ENCODE data around the gene ACTN4. TPM values are rescaled to one million over a fixed set of nuclear protein-coding genes. Genes with fewer than 3 reads are reported as not detected.

ACTN4 gene
- total and polyA plus RNA-seq, 2 donors (not counting 1 experiment from before 2014, with no cell fraction given) = 127 to 683 TPM

GRCh38 chr19:38742296-38742695 is 94.8 kb downstream of the ACTN4 start:
- H2AFZ ChIP-seq (ENCODE audit: low read length) = no peak overlapping the region
- no peak overlapping the region for H3K9ac ChIP-seq (ENCODE audit: insufficient read depth, low read length)
- H4K20me1 ChIP-seq (ENCODE audit: control insufficient read depth, extremely low read depth, insufficient read depth, low read length) = no peaks in the 10 kb centered on the region
- H3K27me3 ChIP-seq (ENCODE audit: control insufficient read depth, insufficient read depth, low read length) = no peaks in the 10 kb centered on the region
- H3K9me3 ChIP-seq (ENCODE audit: control insufficient read depth, insufficient read depth, low read depth, low read length) = no peaks in the 10 kb centered on the region
- H3K4me3 ChIP-seq (replicated peaks in 1 of 4; ENCODE audit: control extremely low read depth in 1 of 4, insufficient read depth in 1 of 4, low read depth in 3 of 4, low read length in 4 of 4) = no peak overlapping the region
- H3K4me2 ChIP-seq (ENCODE audit: extremely low read depth, insufficient read depth, low read length) = no peak overlapping the region
- no peak overlapping the region for H3K27ac ChIP-seq (ENCODE audit: insufficient read depth, low read length)
- H3K4me1 ChIP-seq (ENCODE audit: control insufficient read depth, extremely low read depth, insufficient read depth, low read length) = no peaks in the 10 kb centered on the region
- no peaks in the 10 kb centered on the region for H3K36me3 ChIP-seq (ENCODE audit: control insufficient read depth, insufficient read depth, low read length)
- no peaks in the 10 kb centered on the region for H3K79me2 ChIP-seq (ENCODE audit: control insufficient read depth, insufficient read depth, low read length)
- TF ChIP-seq, protein P1, sequence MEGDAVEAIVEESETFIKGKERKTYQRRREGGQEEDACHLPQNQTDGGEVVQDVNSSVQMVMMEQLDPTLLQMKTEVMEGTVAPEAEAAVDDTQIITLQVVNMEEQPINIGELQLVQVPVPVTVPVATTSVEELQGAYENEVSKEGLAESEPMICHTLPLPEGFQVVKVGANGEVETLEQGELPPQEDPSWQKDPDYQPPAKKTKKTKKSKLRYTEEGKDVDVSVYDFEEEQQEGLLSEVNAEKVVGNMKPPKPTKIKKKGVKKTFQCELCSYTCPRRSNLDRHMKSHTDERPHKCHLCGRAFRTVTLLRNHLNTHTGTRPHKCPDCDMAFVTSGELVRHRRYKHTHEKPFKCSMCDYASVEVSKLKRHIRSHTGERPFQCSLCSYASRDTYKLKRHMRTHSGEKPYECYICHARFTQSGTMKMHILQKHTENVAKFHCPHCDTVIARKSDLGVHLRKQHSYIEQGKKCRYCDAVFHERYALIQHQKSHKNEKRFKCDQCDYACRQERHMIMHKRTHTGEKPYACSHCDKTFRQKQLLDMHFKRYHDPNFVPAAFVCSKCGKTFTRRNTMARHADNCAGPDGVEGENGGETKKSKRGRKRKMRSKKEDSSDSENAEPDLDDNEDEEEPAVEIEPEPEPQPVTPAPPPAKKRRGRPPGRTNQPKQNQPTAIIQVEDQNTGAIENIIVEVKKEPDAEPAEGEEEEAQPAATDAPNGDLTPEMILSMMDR (conservative IDR thresholded peaks at IDR 0.05 in 1 of 2, IDR thresholded peaks at IDR 0.05 in 1 of 2; ENCODE audit: low read depth in 1 of 2, low read length in 2 of 2) = no peak
- TF ChIP-seq EZH2 (IDR thresholded peaks at IDR 0.05; ENCODE audit: low read length, missing control alignments) = no peak
- DNase-seq (ENCODE audit: low read depth in 2 of 2) = no peak

- Histone ChIP-seq H3K36me3 (ENCODE audit: control insufficient read depth, insufficient read depth, low read length) (no peaks in the 10 kb centered on the region), H3K4me1 (ENCODE audit: control insufficient read depth, extremely low read depth, insufficient read depth, low read length) (no peaks in the 10 kb centered on the region), H3K4me3 (replicated peaks in 1 of 4; ENCODE audit: control extremely low read depth in 1 of 4, insufficient read depth in 1 of 4, low read depth in 3 of 4, low read length in 4 of 4) (no peak overlapping the region), H3K4me2 (ENCODE audit: extremely low read depth, insufficient read depth, low read length) (no peak overlapping the region), H3K9me3 (ENCODE audit: control insufficient read depth, insufficient read depth, low read depth, low read length) (no peaks in the 10 kb centered on the region), H4K20me1 (ENCODE audit: control insufficient read depth, extremely low read depth, insufficient read depth, low read length) (no peaks in the 10 kb centered on the region), H3K79me2 (ENCODE audit: control insufficient read depth, insufficient read depth, low read length) (no peaks in the 10 kb centered on the region), H3K27me3 (ENCODE audit: control insufficient read depth, insufficient read depth, low read length) (no peaks in the 10 kb centered on the region), H3K27ac (ENCODE audit: insufficient read depth, low read length) (no peak overlapping the region), H2AFZ (ENCODE audit: low read length) (no peak overlapping the region), H3K9ac (ENCODE audit: insufficient read depth, low read length) (no peak overlapping the region)
- DNase-seq (ENCODE audit: low read depth in 2 of 2) = no peak
- TF ChIP-seq EZH2 (IDR thresholded peaks at IDR 0.05; ENCODE audit: low read length, missing control alignments) = no peak
- TF ChIP-seq, protein P1 (conservative IDR thresholded peaks at IDR 0.05 in 1 of 2, IDR thresholded peaks at IDR 0.05 in 1 of 2; ENCODE audit: low read depth in 1 of 2, low read length in 2 of 2) = no peak
Measured at GRCh38 chr19:38742906-38743305, 95.5 kb downstream of the ACTN4 start.

GRCh38 chr19:38743394-38744297 is 96.2 kb downstream of the ACTN4 start:
- no peak for DNase-seq (ENCODE audit: low read depth in 2 of 2)
- Histone ChIP-seq H4K20me1 (ENCODE audit: control insufficient read depth, extremely low read depth, insufficient read depth, low read length) (no peaks in the 10 kb centered on the region), H3K9me3 (ENCODE audit: control insufficient read depth, insufficient read depth, low read depth, low read length) (no peaks in the 10 kb centered on the region), H3K36me3 (ENCODE audit: control insufficient read depth, insufficient read depth, low read length) (no peaks in the 10 kb centered on the region), H3K79me2 (ENCODE audit: control insufficient read depth, insufficient read depth, low read length) (no peaks in the 10 kb centered on the region), H3K27ac (ENCODE audit: insufficient read depth, low read length) (no peak overlapping the region), H3K4me3 (replicated peaks in 1 of 4; ENCODE audit: control extremely low read depth in 1 of 4, insufficient read depth in 1 of 4, low read depth in 3 of 4, low read length in 4 of 4) (no peak overlapping the region), H3K4me1 (ENCODE audit: control insufficient read depth, extremely low read depth, insufficient read depth, low read length) (no peaks in the 10 kb centered on the region), H3K4me2 (ENCODE audit: extremely low read depth, insufficient read depth, low read length) (no peak overlapping the region), H3K9ac (ENCODE audit: insufficient read depth, low read length) (no peak overlapping the region), H2AFZ (ENCODE audit: low read length) (no peak overlapping the region), H3K27me3 (ENCODE audit: control insufficient read depth, insufficient read depth, low read length) (no peaks in the 10 kb centered on the region)
- TF ChIP-seq, protein P1 (conservative IDR thresholded peaks at IDR 0.05 in 1 of 2, IDR thresholded peaks at IDR 0.05 in 1 of 2; ENCODE audit: low read depth in 1 of 2, low read length in 2 of 2) = no peak

All from fibroblast of lung (primary cell).